T1000 (cell line): ENCODE measurements around the gene SPARC.

Experiments used
- DNase-seq: peaks from one replicate; lab custom pipeline; 2025; ENCODE audit warnings: mixed read lengths; lab: John Stamatoyannopoulos, UW

Gene SPARC

DNA sequence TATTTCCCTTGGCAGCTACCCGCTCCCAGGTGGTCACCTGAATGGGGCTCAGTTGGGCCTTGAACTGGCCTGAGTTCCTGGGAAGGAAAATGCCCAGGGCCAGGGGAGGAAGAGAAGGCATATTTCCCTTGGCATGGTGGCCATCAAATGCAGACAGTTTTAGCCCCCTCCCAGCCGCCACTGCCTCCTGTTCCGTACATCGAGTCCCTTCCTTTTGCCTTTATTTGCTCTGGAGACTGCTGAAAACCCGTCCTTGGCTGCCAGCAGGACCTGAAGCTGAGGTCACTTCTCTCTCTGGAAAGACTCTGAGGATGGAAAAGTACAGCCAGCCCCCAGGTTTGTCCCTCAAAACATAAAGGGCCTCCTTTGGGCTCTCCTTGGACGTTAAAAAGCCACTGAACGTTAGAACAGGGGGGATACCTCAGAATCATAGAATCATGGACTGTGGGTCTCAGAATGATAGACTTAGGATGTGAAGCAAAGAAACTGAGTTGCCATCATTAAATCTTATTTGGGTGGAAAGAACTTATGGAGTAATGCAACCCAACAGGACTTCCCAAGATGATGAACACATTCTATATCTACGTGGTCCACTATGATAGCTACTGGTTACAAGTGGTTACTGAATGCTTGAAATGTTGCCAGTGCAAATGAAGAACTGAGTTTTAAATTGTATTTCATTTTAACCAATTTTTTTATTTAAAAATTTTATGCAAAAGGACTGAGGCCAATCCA, 7.1 kb downstream of the SPARC start:
- no peak for DNase-seq

DNA sequence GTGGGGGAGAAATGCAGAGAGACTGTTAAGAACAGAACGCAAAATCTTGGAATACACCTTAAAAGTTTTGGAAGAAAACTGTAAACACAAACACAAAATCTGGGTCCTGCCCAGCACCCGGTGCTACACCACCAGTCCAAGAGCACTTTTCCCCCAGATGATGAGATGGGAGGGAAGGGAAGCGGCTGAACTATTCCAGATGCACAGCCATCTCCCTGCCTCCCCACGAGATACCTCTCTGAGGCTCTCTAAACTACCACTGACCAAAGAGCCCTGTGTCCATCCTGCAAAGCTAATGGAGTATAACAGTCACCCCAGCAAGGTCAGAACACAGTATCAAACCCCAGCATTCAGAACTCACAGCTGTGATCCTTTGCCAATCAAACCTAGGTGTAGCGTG, 8.0 kb downstream of the SPARC start:
- no peak for DNase-seq

DNA sequence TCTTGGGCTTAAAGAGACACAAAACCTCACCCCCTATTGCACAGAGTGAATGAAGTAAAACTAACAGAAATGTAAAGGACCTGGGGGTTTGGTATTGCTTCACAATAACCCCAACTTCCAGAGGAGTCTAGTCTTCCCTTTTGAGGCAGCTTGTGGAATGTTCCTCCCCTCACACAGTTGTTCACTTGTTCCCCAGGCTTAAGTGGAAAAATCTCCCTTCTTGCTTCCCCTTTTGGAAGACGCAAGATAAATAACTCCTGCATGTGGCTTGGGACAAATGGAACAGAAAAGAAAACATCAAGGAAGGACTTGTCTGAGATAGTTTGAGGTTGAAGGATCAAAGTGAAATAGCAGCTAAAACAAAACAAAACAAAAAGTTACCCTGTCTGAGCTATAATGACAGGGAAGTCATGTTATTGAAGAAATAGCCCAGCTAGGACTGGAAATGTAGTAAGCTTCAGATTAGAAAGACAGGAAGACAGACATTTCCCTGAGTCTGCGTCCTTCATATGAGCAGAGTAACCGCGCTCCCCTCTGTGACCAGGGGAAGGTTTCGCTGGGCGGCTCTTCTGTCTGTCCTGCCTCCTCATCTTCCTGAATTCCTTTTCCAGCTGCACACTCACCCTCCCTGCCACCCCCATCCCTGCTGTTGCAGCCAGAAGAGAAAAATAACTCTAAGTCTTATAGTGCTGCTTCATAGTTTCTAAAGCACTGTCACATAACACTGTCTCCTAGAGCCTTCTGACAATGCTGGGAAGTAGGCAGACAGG, 8.8 kb downstream of the SPARC start:
- no peak for DNase-seq

DNA sequence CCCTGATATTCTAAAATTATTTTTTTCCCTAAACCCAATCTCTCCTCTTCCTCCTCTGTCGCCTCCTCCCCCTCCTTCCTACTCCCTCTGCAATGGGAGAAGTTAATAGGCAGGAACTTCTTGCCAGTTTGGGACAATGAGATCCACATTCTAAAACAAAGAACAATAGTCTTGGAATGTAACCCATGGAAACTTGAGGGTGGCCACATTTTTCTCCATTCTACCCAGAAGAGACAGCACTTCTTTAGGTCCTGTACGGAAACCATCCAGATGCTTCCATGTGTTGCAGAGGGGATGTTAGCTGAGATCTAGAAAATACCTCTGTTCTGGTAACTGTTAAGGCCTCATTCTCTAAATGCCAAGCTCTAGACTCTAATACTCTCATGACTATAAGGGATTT, 10.0 kb downstream of the SPARC start:
- DNase-seq = no peak

DNA sequence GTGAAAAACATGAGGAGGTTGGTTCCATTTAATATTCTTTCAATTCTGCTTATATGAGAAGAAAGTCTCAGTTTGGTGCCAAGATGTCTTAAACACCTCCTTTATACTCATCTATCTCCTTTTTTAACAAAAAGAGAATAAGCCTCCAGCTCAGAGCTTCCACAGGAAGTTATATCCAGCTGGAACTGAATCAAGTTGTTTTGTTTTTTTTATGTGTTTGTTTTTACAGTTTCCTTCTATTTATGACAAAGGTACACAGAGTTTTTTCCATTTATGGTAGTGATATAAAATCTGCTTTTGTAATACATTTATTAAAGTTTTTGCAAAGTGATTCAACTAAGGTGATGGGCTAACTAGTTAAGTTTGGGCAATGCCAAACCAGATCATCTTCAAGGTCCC, 10.4 kb downstream of the SPARC start:
- no peak for DNase-seq

DNA sequence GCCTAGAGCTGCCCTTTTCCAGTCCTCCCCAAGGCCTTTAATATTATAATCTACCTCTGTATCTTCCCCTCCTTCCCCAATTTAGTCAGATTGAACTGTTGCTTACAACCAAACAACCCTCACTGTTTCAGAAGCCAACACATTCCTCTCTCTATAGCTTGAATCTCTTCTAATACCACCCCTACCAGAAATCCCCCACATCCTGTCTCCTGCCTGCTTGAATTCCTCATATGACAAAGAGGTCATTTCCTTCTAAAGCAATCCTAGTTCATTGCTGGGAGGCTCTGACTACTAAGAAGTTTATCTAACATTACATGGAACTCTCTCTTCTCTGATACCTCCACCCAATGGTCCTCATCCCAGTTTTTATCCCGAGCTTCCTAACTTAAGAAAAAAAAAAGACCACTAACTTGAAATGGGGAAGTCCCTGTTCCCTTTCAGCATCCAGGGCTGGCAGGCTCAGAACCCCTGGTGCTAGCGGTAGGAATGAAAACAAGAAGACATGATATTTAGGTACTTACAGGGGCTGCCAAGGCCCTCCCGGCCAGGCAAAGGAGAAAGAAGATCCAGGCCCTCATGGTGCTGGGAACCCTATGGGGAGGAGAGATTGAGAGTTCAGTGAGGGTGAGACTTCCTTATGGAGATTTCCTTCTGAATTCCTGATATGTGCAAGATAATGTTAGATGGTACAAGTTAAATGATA, 11.0 kb downstream of the SPARC start:
- DNase-seq = no peak

DNA sequence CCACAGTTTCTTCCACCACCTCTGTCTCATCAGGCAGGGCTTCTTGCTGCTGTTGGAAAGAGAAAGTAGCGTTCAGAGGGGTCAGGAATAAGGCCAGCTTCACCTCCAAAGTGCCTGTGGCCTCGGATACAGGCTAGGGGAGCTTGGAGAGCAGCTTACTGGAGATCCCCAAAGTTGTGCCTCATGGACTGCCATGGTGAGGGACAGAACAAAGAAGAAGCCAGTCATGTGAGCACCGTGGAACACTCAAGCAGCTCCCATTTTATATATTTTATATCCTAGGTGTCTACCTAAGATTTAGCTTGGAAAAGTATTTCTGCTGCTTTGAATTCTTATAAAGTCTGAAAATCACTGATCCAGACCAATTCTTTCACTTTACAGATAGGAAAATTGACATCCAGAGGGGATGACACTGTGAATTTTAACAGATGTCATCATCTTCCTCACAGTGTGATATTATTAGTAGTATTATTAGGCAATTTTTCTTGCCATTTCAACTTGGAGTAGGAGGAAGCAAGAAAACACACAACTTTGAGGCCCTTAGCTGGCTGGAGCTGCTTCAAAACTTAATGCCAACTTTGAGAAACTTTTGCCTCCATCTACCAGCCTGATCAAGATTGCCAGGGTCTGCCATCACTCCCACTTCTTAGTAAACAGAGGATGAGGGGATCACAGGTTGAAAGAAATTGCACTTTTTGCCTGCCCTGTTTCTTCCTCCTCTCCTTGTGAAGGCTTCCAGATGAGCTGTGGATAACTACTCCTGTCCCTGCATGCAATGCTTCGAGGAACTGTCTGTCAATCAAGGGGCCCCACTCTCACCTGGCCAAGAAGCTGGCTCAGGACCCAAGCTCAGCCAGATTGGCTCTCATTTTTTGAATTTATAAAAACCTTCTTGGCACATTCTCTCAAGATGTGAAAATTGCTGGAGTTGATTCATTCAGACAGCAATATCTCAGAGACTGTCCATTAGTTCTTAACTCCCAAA, 11.8 kb downstream of the SPARC start:
- DNase-seq = no peak

DNA sequence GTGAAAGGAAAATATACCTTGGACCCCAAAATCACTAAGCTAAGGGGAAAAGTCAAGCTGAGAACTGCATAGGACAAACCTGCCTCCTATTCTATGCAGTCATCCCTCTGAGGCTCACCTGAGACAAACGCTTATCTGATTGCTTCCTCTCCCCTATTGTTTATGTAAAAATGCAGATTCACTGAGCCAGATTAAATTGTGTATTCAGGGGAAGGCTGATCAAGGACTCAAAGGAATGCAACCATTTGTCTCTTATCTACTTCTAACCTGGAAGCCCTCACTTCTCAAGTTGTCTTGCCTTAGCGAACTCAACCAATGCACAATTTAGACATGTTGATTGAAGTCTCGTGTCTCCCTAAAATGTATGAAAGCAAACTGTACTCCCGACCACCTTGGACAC, 13.3 kb downstream of the SPARC start:
- no peak for DNase-seq

DNA sequence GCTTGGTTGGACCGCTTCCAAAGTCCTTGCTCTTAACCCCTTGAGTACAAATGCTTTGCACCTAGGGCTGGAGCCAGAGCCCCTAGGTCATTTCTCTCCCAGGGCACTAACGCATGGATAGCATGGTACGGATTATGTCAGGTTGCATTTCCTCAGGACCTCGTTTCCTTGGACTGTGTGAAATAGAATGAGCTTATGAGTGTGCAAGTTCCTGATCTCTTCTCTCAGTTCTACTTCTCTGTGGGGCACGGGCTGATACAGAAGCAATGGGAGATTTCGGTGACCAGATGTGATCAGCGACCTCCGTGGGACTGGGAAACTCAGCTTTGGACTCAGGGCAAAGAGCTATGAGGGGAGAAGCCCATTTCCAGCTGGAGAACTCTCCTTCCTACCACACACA, 14.2 kb downstream of the SPARC start:
- DNase-seq = no peak

DNA sequence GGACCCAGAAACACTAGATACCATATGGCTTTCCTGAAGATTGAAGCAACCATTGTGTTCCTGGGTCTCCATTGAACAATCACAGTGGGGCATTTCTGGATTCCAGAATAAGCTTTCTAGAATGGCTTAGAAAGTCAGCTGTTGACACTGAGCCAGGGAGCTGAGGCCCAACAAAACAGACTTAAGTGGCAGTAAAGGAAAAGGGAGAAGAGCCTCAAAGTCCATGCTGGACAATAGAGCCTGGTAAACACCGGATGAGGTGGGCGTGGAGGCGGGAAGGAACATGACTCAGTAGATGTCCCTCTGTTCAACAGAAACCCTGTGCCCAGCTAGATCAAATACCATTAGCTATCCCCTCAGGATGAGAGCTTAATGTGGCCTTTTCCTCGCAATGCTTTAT, 14.8 kb downstream of the SPARC start:
- no peak for DNase-seq

DNA sequence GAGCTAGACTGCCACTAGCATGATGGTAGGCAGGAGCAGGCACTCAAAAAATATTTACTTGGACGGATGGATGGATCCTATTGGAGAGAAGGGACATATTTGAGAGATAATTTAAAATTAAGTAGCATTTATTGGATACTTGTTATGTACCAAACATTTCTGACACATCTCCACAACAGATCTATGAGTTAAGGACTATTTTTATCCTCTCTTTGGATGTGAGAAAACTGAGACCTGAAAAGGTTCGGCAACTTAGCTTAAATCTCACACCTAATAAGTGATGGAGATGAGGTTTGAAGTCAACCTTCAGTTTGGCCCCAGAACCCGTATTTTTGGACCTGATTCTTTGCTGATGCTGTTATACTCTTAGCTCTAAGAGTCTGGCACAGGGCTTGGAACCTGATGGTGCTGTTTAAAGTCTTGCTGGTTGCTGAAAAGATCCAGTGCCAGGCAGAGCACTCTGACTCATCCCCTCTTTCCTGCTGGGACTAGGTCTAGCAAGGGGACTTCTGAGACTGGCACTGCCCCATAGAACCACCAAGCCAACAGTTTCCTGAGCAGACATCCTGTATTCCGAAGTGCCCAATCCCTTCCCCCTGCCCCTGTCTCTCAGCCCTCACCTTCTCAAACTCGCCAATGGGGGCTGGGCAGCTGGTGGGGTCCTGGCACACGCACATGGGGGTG, 15.6 kb downstream of the SPARC start:
- DNase-seq = no peak

DNA sequence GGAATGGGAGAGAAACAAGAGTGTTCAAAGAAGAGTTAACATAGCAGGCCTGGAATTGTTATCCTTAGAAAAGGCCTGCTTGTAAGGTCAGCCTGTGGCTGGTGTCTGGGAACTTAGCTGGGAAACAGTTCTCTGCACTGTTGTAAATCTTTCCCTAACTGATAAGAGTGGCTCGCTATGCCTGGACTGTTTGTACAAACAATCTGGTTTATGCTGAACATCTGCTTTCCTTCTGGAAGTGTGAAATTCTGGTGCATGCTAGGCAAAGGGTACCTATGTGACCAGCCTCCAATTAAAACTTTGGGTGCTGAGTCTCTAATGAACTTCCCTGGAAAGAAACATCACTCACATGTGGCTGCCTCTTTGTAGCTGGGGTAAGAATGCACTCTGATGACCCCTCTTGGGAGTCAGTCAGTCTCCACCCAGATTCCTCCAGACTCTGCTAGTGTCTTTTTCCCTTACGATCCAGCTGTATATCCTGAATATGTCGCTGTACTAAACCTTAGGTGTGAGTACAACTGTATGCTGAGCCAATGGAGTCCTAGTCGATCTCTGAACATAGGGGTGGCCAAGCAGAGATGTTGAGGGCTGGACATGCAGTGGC, 16.5 kb downstream of the SPARC start:
- DNase-seq = no peak

DNA sequence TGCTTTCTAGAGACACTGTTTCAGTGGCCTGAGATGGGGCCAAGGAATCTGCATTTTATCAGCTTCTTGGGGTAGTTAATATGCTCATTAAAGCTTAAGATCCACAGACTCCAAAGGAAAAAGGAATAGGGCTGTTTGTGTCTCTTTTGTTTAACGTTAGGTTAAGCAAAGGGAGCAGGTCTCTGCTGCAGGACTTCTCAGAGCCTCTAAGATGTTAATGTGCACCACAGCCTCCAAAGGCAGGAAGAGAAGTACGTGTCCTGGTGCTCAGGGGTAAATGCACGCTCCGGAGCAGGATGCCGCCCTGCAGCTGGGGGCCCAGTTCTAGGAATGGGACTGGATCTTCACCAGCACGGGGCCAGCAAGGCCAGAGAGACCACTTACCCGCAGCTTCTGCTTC, 19.6 kb downstream of the SPARC start:
- DNase-seq = no peak

DNA sequence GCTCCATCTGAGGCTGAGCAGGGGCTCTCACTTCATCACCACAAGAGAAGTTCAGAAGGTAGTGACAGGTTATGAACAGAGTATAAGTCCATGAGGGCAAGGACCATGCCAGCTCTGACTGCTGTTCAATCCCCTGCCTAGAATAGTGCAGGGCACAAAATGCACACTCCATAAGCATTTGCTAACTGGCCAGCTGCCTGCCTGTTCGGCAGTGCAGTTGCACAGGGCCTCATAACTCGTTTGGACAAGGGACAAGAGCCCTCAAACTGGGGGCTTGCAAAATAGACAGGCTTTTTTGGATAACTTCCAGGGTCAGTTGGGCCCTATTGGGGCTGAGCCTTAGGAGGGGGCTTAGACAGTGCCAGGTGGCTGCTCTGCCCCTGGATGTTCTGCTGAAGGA, 21.1 kb downstream of the SPARC start:
- DNase-seq = no peak

DNA sequence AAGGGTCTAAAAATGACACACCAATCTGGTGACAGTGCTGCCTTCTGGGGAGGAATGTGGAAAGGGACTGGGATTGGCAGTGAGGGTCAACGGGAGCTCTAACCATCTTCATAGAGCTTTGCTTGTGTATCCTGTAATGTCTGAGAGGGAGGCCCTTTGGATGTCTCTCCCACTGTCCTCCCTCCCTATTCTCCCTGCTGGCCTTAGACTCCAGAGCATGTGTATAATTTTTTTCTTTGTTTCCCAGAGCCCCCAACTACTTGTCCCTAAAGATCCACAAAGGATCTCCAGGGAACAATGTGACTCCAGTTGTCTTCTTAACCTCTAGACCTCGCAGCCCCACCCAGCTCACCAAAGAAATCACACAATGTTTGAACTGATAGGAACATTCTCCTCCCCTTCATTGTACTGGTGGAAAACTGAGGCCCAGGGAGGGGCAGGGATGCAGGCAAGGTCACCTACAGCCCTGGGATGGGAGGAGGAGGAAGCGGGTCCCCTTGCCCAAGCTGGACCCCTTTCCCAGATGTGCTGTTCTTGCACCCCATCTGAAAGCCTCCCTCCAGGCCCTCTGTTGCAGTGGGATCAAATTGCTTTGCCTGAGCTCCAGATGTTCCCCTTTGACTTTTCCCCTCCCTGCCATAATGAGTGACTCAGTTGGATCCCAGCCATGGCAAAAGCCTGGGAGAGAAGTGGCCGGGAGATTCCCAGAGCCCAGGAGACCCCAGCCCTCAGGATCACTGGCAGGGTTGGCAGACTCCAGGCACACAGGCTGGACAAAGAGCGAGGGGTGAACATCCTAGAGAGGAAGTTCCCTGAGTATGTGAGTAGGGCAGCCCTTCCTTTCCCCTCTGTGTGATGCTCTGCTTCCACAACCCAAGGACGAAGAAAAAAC, 21.8 kb downstream of the SPARC start:
- DNase-seq = no peak

DNA sequence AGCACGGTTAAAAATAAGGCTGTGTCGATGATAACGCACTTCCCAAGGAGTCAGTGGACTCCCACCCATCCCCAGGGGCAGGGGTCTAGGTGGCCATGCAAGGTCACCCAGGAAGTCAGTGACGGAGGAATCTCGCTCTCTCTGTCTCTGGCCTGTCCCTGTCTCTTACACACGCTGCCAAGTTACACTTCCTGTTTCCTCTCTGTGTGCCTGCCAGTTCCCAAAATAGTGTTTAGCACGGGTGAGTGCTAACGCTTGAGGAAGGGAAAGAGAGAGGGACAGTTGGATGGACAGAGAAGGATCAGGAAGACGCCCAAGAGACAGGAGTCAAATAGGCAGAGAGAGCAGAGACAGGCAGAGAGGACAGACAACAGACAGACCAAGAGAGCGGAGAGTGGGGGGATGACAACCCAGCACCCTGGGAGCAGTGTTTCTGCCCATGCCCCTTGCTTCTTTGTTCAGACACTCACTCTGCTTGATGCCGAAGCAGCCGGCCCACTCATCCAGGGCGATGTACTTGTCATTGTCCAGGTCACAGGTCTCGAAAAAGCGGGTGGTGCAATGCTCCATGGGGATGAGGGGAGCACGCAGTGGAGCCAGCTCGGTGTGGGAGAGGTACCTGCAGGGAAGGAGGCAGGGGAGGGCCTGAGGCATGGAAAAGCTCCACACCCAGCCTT, 23.0 kb downstream of the SPARC start:
- no peak for DNase-seq

DNA sequence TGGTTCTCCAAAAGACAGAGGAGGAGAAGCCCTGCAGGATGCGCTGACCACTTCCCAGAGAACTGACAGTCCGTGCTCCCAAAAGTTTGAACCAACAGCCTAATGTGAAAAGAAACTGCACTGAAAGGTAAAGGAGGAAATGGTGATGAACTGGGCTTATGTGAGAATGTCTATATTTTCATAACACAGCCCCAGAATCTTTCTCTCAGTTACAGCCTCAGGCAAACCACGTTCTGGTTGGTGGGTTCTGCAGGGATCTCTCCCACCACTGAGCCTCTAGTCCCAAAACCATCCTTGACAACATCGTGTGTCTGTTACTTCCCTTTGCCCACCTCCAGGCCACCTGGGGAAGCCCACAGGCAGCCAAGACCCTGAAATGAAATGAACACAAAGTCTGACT, 23.9 kb downstream of the SPARC start:
- DNase-seq = no peak

DNA sequence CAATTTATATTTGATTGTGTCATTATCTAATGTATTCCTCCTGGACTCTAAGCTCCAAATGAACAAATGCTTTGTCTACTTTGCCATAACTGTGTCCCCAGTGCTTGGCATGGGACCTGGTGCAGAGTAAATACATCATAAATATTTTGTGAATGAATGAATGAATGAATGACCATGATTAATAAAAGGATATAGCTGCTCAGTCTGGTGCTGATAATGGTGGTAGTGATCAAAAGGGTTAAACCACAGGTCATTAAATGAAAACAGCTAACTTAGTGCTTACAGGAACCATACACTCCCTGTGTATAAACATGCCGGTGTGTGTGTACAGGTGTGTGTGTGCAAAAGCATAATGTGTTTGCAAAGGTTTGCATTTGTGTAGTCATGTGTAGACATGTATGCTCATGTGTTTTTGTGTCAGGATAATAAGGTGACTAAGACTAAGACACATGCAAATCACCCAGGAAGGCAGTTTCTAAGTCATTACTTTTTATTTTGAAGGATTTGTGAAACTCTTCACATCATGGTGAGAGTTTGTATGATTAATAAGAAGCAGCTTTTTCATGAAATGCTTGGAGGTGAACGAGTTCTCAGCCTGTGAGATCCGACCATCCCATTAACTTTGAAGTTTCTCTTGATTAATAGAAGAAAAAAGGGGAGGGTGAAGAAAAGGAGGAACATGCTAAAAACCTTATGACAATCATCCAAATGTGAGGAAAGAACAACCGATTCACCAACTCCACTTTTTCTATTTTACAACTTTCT, 24.6 kb downstream of the SPARC start:
- no peak for DNase-seq
